Suprapubic skin (tissue), 3 donors: ENCODE data around the gene C1R.

Experiments
- CTCF ChIP-seq, 2 donors: fragments of 200-600 bp in 1 of 2; fragments of 450-650 bp in 1 of 2; sonication (generic) in 1 of 2; IDR thresholded peaks; one replicate each; pipeline ENCODE4 v1.5.1; 2016 to 2019; ENCODE audit warnings: antibody characterized with exemption in 2 of 2, mild to moderate bottlenecking in 1 of 2, moderate library complexity in 1 of 2
- EP300 ChIP-seq: sonication (generic); formaldehyde crosslinking; IDR thresholded peaks from one replicate; pipeline ENCODE4 v1.6.1; 2017; ENCODE audit warnings: antibody characterized with exemption
- POLR2A ChIP-seq, 2 donors: fragments of 450-650 bp; IDR thresholded peaks; one replicate each; pipeline ENCODE4 v1.6.1; 2017; ENCODE audit warnings: antibody characterized with exemption in 2 of 2, mild to moderate bottlenecking in 2 of 2, moderate library complexity in 2 of 2

- TF ChIP-seq POLR2A (IDR thresholded peaks at IDR 0.05) (no peak), CTCF (IDR thresholded peaks at IDR 0.05) (no peak), EP300 (no peak)
These were observed 31.7 kb upstream of the C1R start for GRCh38 chr12:7123806-7124522.
